H1 (cell line): Measurements from ENCODE around the gene IGLL5.

Experiments
- EZH2 ChIP-seq: fragments of 200-600 bp; sonication (generic); IDR thresholded peaks from 2 replicates; pipeline ENCODE4 v1.7.1; 2012; ENCODE audit warnings: low read depth, mild to moderate bottlenecking, moderate library complexity, low read length, inconsistent platforms; ENCODE audit not compliant: severe bottlenecking
- KDM1A ChIP-seq: fragments of 200-600, 300-600 bp; sonication (generic); IDR thresholded peaks from 2 replicates; pipeline ENCODE4 v1.7.1; 2016; ENCODE audit warnings: mild to moderate bottlenecking, low read length, borderline replicate concordance
- POLR2A ChIP-seq, 2 experiments: IDR thresholded peaks; 1 replicate in 1 of 2; 2 replicates in 1 of 2; pipeline ENCODE4 v1.6.1; 2011; ENCODE audit warnings: low read depth in 2 of 2, low read length in 2 of 2, mild to moderate bottlenecking in 2 of 2; ENCODE audit errors: control extremely low read depth in 1 of 2
- POLR2AphosphoS5 ChIP-seq: IDR thresholded peaks from 2 replicates; pipeline ENCODE4 v1.6.1; 2011; ENCODE audit warnings: low read depth, low read length
- RFX5 ChIP-seq: IDR thresholded peaks from 2 replicates; pipeline ENCODE4 v1.6.1; 2011; ENCODE audit warnings: low read depth, low read length, improper control_type of control experiment, borderline replicate concordance
- SP4 ChIP-seq: IDR thresholded peaks from 2 replicates; pipeline ENCODE4 v1.6.1; 2012; ENCODE audit warnings: low read length, inconsistent platforms
- TF ChIP-seq, protein P1 (sequence below), 3 experiments: IDR thresholded peaks; 1 replicate in 2 of 3; 2 replicates in 1 of 3; pipeline versions ENCODE4 v1.5.1 to v1.6.1; 2011; ENCODE audit warnings: low read length in 3 of 3, mild to moderate bottlenecking in 3 of 3, inconsistent platforms in 2 of 3, low read depth in 1 of 3, moderate library complexity in 1 of 3; ENCODE audit not compliant: insufficient read depth in 1 of 3; ENCODE audit errors: control extremely low read depth in 1 of 3

DNA sequence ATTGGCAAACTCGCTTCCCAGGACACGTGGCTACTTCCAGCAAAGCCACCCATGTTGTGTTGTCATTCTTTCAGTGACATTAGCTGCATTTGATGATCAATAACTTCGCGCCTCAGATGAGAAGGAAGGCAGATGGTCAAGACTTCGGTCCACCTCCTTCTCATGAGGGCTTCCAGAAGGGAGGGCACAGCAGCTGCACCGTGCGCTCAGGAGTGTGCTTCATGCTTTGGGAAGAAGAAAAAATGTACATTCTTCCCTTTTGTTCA lies 25.3 kb downstream of the IGLL5 start:
- TF ChIP-seq POLR2A (IDR thresholded peaks at IDR 0.05; ENCODE audit: control extremely low read depth in 1 of 2, low read depth in 2 of 2, low read length in 2 of 2): no peak
- no peak for TF ChIP-seq KDM1A
- TF ChIP-seq SP4: no peak
- TF ChIP-seq, protein P1, sequence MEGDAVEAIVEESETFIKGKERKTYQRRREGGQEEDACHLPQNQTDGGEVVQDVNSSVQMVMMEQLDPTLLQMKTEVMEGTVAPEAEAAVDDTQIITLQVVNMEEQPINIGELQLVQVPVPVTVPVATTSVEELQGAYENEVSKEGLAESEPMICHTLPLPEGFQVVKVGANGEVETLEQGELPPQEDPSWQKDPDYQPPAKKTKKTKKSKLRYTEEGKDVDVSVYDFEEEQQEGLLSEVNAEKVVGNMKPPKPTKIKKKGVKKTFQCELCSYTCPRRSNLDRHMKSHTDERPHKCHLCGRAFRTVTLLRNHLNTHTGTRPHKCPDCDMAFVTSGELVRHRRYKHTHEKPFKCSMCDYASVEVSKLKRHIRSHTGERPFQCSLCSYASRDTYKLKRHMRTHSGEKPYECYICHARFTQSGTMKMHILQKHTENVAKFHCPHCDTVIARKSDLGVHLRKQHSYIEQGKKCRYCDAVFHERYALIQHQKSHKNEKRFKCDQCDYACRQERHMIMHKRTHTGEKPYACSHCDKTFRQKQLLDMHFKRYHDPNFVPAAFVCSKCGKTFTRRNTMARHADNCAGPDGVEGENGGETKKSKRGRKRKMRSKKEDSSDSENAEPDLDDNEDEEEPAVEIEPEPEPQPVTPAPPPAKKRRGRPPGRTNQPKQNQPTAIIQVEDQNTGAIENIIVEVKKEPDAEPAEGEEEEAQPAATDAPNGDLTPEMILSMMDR (IDR thresholded peaks at IDR 0.05; ENCODE audit: control extremely low read depth in 1 of 3, insufficient read depth in 1 of 3, low read depth in 1 of 3, low read length in 3 of 3): no peak
- TF ChIP-seq RFX5: no peak
- TF ChIP-seq EZH2: no peak
- TF ChIP-seq POLR2AphosphoS5: no peak
